Endothelial cell of umbilical vein (primary cell): ENCODE data around the gene SLC39A11. TPM values are rescaled to one million over a fixed set of nuclear protein-coding genes. Genes with fewer than 3 reads are reported as not detected.

Experiments used
- BruUV-seq: library from RNA; stranded (reverse); fragments of 400-500 nt; replicated peaks from 2 replicates; lab custom pipeline; 2021; lab: Mats Ljungman, UMichigan
- CTCF ChIA-PET: fragments of 300-600, 350-600 bp; sonication (Branson Sonifier 250); formaldehyde crosslinking; loops from one replicate; lab custom pipeline; 2021; ENCODE audit warnings: antibody characterized with exemption, inconsistent platforms; lab: Charles Lee
- POLR2A ChIA-PET: fragments of 300-600, 350-600 bp; sonication (Branson Sonifier 250); formaldehyde crosslinking; loops from one replicate; lab custom pipeline; 2021; ENCODE audit warnings: antibody characterized with exemption, inconsistent platforms; lab: Charles Lee
- DNase-seq: peaks from one replicate; pipeline ENCODE4 v3.0.0-alpha.2; 2011; ENCODE audit warnings: low read depth, low spot score
- FAIRE-seq: peaks from 2 replicates; lab custom pipeline; 2011; peaks lifted over from hg19 to GRCh38; lab: Jason Lieb, UNC
- H2AFZ ChIP-seq: 2 replicates; pipeline ENCODE4 v1.6.0; 2012; ENCODE audit warnings: low read depth, low read length, control low read depth, inconsistent platforms
- H3K27ac ChIP-seq: 2 replicates; pipeline ENCODE4 v1.5.1; 2011; ENCODE audit warnings: low read depth, mild to moderate bottlenecking, control low read depth, low read length, moderate library complexity; ENCODE audit not compliant: insufficient read depth
- H3K27me3 ChIP-seq, 2 experiments: 2 replicates each; pipeline versions ENCODE4 v1.6.0 to v1.6.1; 2011; ENCODE audit warnings: low read length in 2 of 2, mixed read lengths in 1 of 2; ENCODE audit not compliant: control insufficient read depth in 2 of 2, insufficient read depth in 2 of 2
- H3K36me3 ChIP-seq, 2 experiments: 2 replicates in 1 of 2; 3 replicates in 1 of 2; pipeline ENCODE4 v1.5.1; 2011; ENCODE audit warnings: low read length in 2 of 2, mild to moderate bottlenecking in 1 of 2, moderate library complexity in 1 of 2; ENCODE audit not compliant: control insufficient read depth in 2 of 2, insufficient read depth in 2 of 2; ENCODE audit errors: extremely low read depth in 1 of 2
- H3K4me1 ChIP-seq: 3 replicates; pipeline ENCODE4 v1.5.1; 2011; ENCODE audit warnings: mild to moderate bottlenecking, low read length; ENCODE audit not compliant: control insufficient read depth, insufficient read depth; ENCODE audit errors: extremely low read depth
- H3K4me2 ChIP-seq: 2 replicates; pipeline ENCODE4 v1.6.1; 2011; ENCODE audit warnings: low read length, control low read depth, mixed read lengths; ENCODE audit not compliant: insufficient read depth
- H3K4me3 ChIP-seq, 3 experiments: fragments of 200-600 bp in 1 of 3; sonication (generic), shearing (Covaris generic) in 1 of 3; replicated peaks in 1 of 3; 2 replicates each; pipeline ENCODE4 v1.5.1; 2011 to 2016; ENCODE audit warnings: control low read depth in 3 of 3, low read length in 3 of 3, mild to moderate bottlenecking in 2 of 3, inconsistent platforms in 1 of 3, low read depth in 1 of 3, moderate library complexity in 1 of 3; ENCODE audit not compliant: insufficient read depth in 1 of 3
- H3K79me2 ChIP-seq: 2 replicates; pipeline ENCODE4 v1.6.0; 2012; ENCODE audit warnings: low read length, inconsistent platforms; ENCODE audit not compliant: control insufficient read depth, insufficient read depth
- H3K9ac ChIP-seq: replicated peaks from 2 replicates; pipeline ENCODE3; 2011; ENCODE audit warnings: low read length, control low read depth; ENCODE audit not compliant: insufficient read depth; ENCODE audit errors: extremely low read depth
- H3K9me1 ChIP-seq: replicated peaks from 3 replicates; pipeline ENCODE4 v1.6.0; 2011; ENCODE audit warnings: mild to moderate bottlenecking, low read length; ENCODE audit not compliant: control insufficient read depth, insufficient read depth; ENCODE audit errors: extremely low read depth
- H3K9me3 ChIP-seq: replicated peaks from 2 replicates; pipeline ENCODE4 v1.5.1; 2012; ENCODE audit warnings: low read length, inconsistent platforms; ENCODE audit not compliant: control insufficient read depth, insufficient read depth
- H4K20me1 ChIP-seq: replicated peaks from 2 replicates; pipeline ENCODE3; 2011; ENCODE audit warnings: mild to moderate bottlenecking, low read length; ENCODE audit not compliant: control insufficient read depth, insufficient read depth; ENCODE audit errors: extremely low read depth
- CTCF ChIP-seq, 2 donors: IDR thresholded peaks; 1 replicate in 1 of 2; 2 replicates in 1 of 2; pipeline ENCODE4 v1.5.1; 2011; ENCODE audit warnings: low read length in 2 of 2, mild to moderate bottlenecking in 2 of 2, moderate library complexity in 2 of 2, control low read depth in 1 of 2, inconsistent platforms in 1 of 2, low read depth in 1 of 2; ENCODE audit not compliant: insufficient read depth in 1 of 2; ENCODE audit errors: extremely low read depth in 1 of 2
- EZH2 ChIP-seq: IDR thresholded peaks from 2 replicates; pipeline ENCODE4 v1.6.1; 2012; ENCODE audit warnings: borderline replicate concordance, low read depth, mild to moderate bottlenecking, moderate library complexity, low read length, inconsistent platforms; ENCODE audit not compliant: severe bottlenecking
- FOS ChIP-seq: IDR thresholded peaks from 2 replicates; pipeline ENCODE4 v1.6.1; 2011; ENCODE audit warnings: mild to moderate bottlenecking, low read length, moderate library complexity, borderline replicate concordance; ENCODE audit not compliant: insufficient read depth
- GATA2 ChIP-seq: IDR thresholded peaks from 2 replicates; pipeline ENCODE4 v1.7.0; 2011; ENCODE audit warnings: low read depth, mild to moderate bottlenecking, moderate library complexity, mixed read lengths, low read length; ENCODE audit not compliant: insufficient read length, insufficient read depth
- JUN ChIP-seq: IDR thresholded peaks from 2 replicates; pipeline ENCODE4 v1.6.1; 2011; ENCODE audit warnings: borderline replicate concordance, low read depth; ENCODE audit not compliant: insufficient read length, insufficient read depth
- MAX ChIP-seq: IDR thresholded peaks from 2 replicates; pipeline ENCODE4 v1.6.1; 2011; ENCODE audit not compliant: insufficient read depth, insufficient read length
- MYC ChIP-seq: IDR thresholded peaks from one replicate; pipeline ENCODE4 v1.6.1; 2011; ENCODE audit warnings: mild to moderate bottlenecking, low read depth, low read length
- POLR2A ChIP-seq: IDR thresholded peaks from 2 replicates; pipeline ENCODE4 v1.6.1; 2012; ENCODE audit warnings: low read depth, mild to moderate bottlenecking, control low read depth, low read length
- POLR2AphosphoS5 ChIP-seq: IDR thresholded peaks from 2 replicates; pipeline ENCODE4 v1.6.1; 2012; ENCODE audit warnings: low read depth, mild to moderate bottlenecking, control low read depth, low read length, moderate library complexity; ENCODE audit not compliant: insufficient read depth
- dilution Hi-C: fragments of 300-500 bp; cut with MboI; formaldehyde crosslinking; loops from one replicate; pipeline ENCODE4 v1.15.0; 2019; ENCODE audit warnings: low sequenced_read_pairs; ENCODE audit not compliant: extremely low pct_ligation_motif_present
- intact Hi-C: fragments of 100-400 bp; cut with micrococcal nuclease; formaldehyde crosslinking; loops from one replicate; pipeline ENCODE4 v1.10.0; 2022
- polyA plus RNA-seq, 4 experiments: library from polyadenylated mRNA; depleted of rRNA in 3 of 4; stranded (reverse) in 3 of 4; unstranded in 1 of 4; fragments of >200 nt; gene quantifications; 2 replicates each; pipeline versions ENCODE4 v1.2.1 to v1.2.3, GENCODE V29; 2011 to 2012; ENCODE audit warnings: missing spikeins in 1 of 4
- total RNA-seq: library from RNA; stranded (reverse); gene quantifications from 2 replicates; pipeline ENCODE4 v1.2.3, GENCODE V29; 2021

The SLC39A11 gene
- total and polyA plus RNA-seq, 2 donors (not counting 3 experiments of a cell fraction or from before 2014, with no cell fraction given): 8.1 to 11.9 TPM

- H3K36me3 ChIP-seq: no peaks in the 10 kb centered on the region
- H2AFZ ChIP-seq: no peak overlapping the region
- no peaks in the 10 kb centered on the region for H3K4me1 ChIP-seq
- ChIA-PET CTCF (no interaction called here), POLR2A (no interaction called here)
- FAIRE-seq (no peak), DNase-seq (no peak)
- no peaks in the 10 kb centered on the region for H3K9me1 ChIP-seq
- no peaks in the 10 kb centered on the region for H3K79me2 ChIP-seq
- H3K9ac ChIP-seq: no peak overlapping the region
- dilution Hi-C loops (no loop called here), intact Hi-C loops (no loop called here)
- H3K4me2 ChIP-seq: no peak overlapping the region
- no peaks in the 10 kb centered on the region for H3K9me3 ChIP-seq
- BruUV-seq: no TSS peak
- H3K27ac ChIP-seq: no peak overlapping the region
- H4K20me1 ChIP-seq: no peaks in the 10 kb centered on the region
- H3K4me3 ChIP-seq: no peak overlapping the region
- no peaks in the 10 kb centered on the region for H3K27me3 ChIP-seq
- no peak for TF ChIP-seq JUN
- no peak for TF ChIP-seq MAX
- TF ChIP-seq CTCF (IDR thresholded peaks at IDR 0.05; ENCODE audit: extremely low read depth in 1 of 2, insufficient read depth in 1 of 2, low read depth in 1 of 2, low read length in 2 of 2): no peak
- no peak for TF ChIP-seq GATA2
- TF ChIP-seq FOS: no peak
- no peak for TF ChIP-seq MYC
- TF ChIP-seq POLR2A: no peak
- no peak for TF ChIP-seq EZH2
- no peak for TF ChIP-seq POLR2AphosphoS5
These were observed 281.4 kb downstream of the SLC39A11 start for GRCh38 chr17:72810991-72811508.
